Stimulated activated CD8-positive, alpha-beta memory T cell treated with anti-CD3 and anti-CD28 coated beads, Interleukin-15, amount 100 ng/mL, for 1 hour (primary cell): ENCODE data around the gene GLOD4.

Experiments
- DNase-seq: peaks from one replicate; pipeline ENCODE4 v3.0.0-alpha.2; 2020; ENCODE audit warnings: low read depth

Gene GLOD4

GRCh38 chr17:740240-741017 lies 41.7 kb downstream of the GLOD4 start:
- no peak for DNase-seq

GRCh38 chr17:737561-738113 lies 44.4 kb downstream of the GLOD4 start:
- no peak for DNase-seq

GRCh38 chr17:733743-734142 lies 48.3 kb downstream of the GLOD4 start:
- DNase-seq, result no peak

- DNase-seq, result no peak
Observed at GRCh38 chr17:732902-733720, 49.0 kb downstream of the GLOD4 start.

- no peak for DNase-seq
Observed at GRCh38 chr17:732067-732901, 49.8 kb downstream of the GLOD4 start, which contains the start of gene TLCD3A. TLCD3A (plus strand) TSS chr17:732596; CDS start chr17:732648, 52 bp downstream.

- DNase-seq, result no peak
Observed at GRCh38 chr17:731644-732066, 50.4 kb downstream of the GLOD4 start.

- DNase-seq, result no peak
Observed at GRCh38 chr17:728911-729310, 53.2 kb downstream of the GLOD4 start.

- DNase-seq, result no peak
Observed at GRCh38 chr17:726271-726919, 55.7 kb downstream of the GLOD4 start.

- DNase-seq, result no peak
Observed at GRCh38 chr17:725746-726145, 56.3 kb downstream of the GLOD4 start.

- DNase-seq, result no peak
Observed at GRCh38 chr17:725084-725483, 57.0 kb downstream of the GLOD4 start.

GRCh38 chr17:721540-721937 lies 60.5 kb downstream of the GLOD4 start:
- no peak for DNase-seq

GRCh38 chr17:720706-721539 lies 61.2 kb downstream of the GLOD4 start:
- DNase-seq, result no peak

- DNase-seq, result no peak
Observed at GRCh38 chr17:718075-718474, 64.0 kb downstream of the GLOD4 start.
